Mammary epithelial cell (primary cell): Measurements from ENCODE around the gene TMED1.

Experiments
- EZH2 ChIP-seq: IDR thresholded peaks from 2 replicates; pipeline ENCODE4 v1.6.1; 2012; ENCODE audit warnings: low read length, inconsistent platforms, borderline replicate concordance
- TF ChIP-seq, protein P1 (sequence below), 2 donors: IDR thresholded peaks in 1 of 2; conservative IDR thresholded peaks in 1 of 2; 2 replicates each; pipeline ENCODE4 v1.5.1; 2011 to 2012; ENCODE audit warnings: inconsistent platforms in 2 of 2, low read length in 2 of 2, mild to moderate bottlenecking in 2 of 2, control low read depth in 1 of 2, low read depth in 1 of 2; ENCODE audit not compliant: insufficient read depth in 1 of 2; ENCODE audit errors: extremely low read depth in 1 of 2

DNA sequence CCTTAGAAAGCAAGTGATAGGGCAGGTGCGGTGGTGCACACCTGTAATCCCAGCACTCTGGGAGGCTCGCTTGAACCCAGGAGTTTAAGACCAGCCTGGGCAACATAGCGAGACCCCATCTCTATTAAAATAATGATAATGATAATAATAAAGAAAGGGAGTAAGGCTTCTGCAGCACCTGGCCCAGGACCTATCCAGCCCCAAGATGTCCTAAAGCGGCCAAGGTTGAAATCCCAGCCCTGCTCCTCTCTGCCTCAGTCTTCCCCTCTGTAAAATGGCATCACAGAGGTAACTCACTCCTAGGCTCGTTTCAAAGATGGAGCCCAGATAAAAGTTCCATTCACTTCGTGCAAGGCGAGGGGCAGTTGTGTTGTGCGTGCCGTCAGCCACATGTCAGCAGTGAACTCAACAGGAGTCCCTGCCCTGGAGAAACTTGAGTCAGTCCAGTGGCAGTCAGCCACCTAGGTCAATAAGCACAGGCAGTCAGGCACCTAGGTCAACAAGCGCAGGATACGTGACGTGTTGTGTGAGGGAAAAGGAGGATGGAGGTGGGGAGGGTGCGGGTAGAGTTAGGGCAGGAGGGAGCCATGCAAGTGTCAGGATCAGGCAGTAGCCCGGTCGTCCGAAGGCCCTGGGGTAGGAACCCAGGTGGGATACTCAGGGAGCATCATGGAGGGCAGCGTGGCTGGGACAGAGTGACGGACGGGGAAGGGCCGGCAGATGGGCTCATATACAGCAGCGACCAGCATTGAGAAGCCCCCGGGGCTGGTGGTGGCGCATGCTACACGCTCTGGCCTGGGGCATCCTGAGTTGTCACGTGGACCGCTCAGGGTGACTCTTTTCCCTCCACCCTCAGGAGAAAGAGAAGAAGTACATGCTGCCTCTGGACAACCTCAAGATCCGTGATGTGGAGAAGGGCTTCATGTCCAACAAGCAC is 16.6 kb downstream of the TMED1 start:
- no peak for TF ChIP-seq EZH2
- TF ChIP-seq, protein P1, sequence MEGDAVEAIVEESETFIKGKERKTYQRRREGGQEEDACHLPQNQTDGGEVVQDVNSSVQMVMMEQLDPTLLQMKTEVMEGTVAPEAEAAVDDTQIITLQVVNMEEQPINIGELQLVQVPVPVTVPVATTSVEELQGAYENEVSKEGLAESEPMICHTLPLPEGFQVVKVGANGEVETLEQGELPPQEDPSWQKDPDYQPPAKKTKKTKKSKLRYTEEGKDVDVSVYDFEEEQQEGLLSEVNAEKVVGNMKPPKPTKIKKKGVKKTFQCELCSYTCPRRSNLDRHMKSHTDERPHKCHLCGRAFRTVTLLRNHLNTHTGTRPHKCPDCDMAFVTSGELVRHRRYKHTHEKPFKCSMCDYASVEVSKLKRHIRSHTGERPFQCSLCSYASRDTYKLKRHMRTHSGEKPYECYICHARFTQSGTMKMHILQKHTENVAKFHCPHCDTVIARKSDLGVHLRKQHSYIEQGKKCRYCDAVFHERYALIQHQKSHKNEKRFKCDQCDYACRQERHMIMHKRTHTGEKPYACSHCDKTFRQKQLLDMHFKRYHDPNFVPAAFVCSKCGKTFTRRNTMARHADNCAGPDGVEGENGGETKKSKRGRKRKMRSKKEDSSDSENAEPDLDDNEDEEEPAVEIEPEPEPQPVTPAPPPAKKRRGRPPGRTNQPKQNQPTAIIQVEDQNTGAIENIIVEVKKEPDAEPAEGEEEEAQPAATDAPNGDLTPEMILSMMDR (conservative IDR thresholded peaks at IDR 0.05 in 1 of 2, IDR thresholded peaks at IDR 0.05 in 1 of 2; ENCODE audit: extremely low read depth in 1 of 2, insufficient read depth in 1 of 2, low read depth in 1 of 2, low read length in 2 of 2): no peak
